Natural killer cell (primary cell): Measurements from ENCODE around the gene THSD7B. TPM values are rescaled to one million over a fixed set of nuclear protein-coding genes. Genes with fewer than 3 reads are reported as not detected.
"Not testable (repeated sequence)": the region's sequence is repeated elsewhere in the genome, so short reads cannot be mapped to it uniquely, and the experiment has no call there.

Experiments
- ATAC-seq, 3 donors: fragments of 150-1000 bp in 2 of 3; fragments of 200-7000 bp in 1 of 3; cut with Tn5 transposase; 1 replicate in 1 of 3; 2 replicates in 2 of 3; pipeline ENCODE4 v1.10.0; 2021; ENCODE audit warnings: mild to moderate bottlenecking in 2 of 3, moderate library complexity in 2 of 3
- DNase-seq, 2 donors: peaks; one replicate each; pipeline versions ENCODE4 v3.0.0 to v3.0.0-alpha.2; 2013 to 2021; ENCODE audit warnings: mixed read lengths in 1 of 2
- H3K27ac ChIP-seq: one replicate; pipeline ENCODE4 v1.5.1; 2013; ENCODE audit warnings: mild to moderate bottlenecking, low read length
- H3K27me3 ChIP-seq: one replicate; pipeline ENCODE4 v1.6.1; 2013; ENCODE audit warnings: low read length; ENCODE audit not compliant: control insufficient read depth, insufficient read depth
- H3K36me3 ChIP-seq: one replicate; pipeline ENCODE4 v1.6.1; 2013; ENCODE audit warnings: low read length; ENCODE audit not compliant: control insufficient read depth, insufficient read depth
- H3K4me1 ChIP-seq: one replicate; pipeline ENCODE4 v1.6.1; 2013; ENCODE audit warnings: low read length; ENCODE audit not compliant: control insufficient read depth, insufficient read depth
- H3K4me3 ChIP-seq: one replicate; pipeline ENCODE4 v1.5.1; 2013; ENCODE audit warnings: low read length
- H3K9me3 ChIP-seq: one replicate; pipeline ENCODE4 v1.6.1; 2013; ENCODE audit warnings: low read length; ENCODE audit not compliant: control insufficient read depth, insufficient read depth
- H3K27ac Mint-ChIP-seq, 2 donors: one replicate each; pipeline ENCODE4 v1.8.0; 2022; ENCODE audit warnings: mild to moderate bottlenecking in 2 of 2, mixed read lengths in 2 of 2, moderate library complexity in 1 of 2
- H3K27me3 Mint-ChIP-seq, 2 donors: one replicate each; pipeline ENCODE4 v1.8.0; 2022; ENCODE audit warnings: low read depth in 2 of 2, mixed read lengths in 2 of 2
- H3K36me3 Mint-ChIP-seq: one replicate; pipeline ENCODE4 v1.8.0; 2022; ENCODE audit warnings: mixed read lengths
- H3K4me1 Mint-ChIP-seq, 2 donors: one replicate each; pipeline ENCODE4 v1.8.0; 2022; ENCODE audit warnings: mixed read lengths in 2 of 2
- H3K4me3 Mint-ChIP-seq: one replicate; pipeline ENCODE4 v1.8.0; 2022; ENCODE audit warnings: mild to moderate bottlenecking, moderate library complexity, mixed read lengths
- H3K9me3 Mint-ChIP-seq, 2 donors: one replicate each; pipeline ENCODE4 v1.8.0; 2022; ENCODE audit warnings: mixed read lengths in 2 of 2
- WGBS: methylation state at CpG from one replicate; pipeline ENCODE4 v1.1.7; 2013; ENCODE audit warnings: missing lambda C conversion rate; ENCODE audit not compliant: insufficient coverage; 5-methylcytosine and 5-hydroxymethylcytosine counted together
- intact Hi-C: fragments of 100-400 bp; cut with micrococcal nuclease; formaldehyde crosslinking; loops from one replicate; pipeline ENCODE4 v1.14.2; 2022
- total RNA-seq, 4 donors: library from RNA; stranded (reverse); fragments of 120-200 nt in 1 of 4; gene quantifications; one replicate each; pipeline versions ENCODE4 v1.2.3 to v1.2.4, GENCODE V29; 2013 to 2022
- TF ChIP-seq, protein P1 (sequence below): fragments of 200-600 bp; IDR thresholded peaks from one replicate; pipeline ENCODE4 v1.8.0; 2022; ENCODE audit warnings: antibody characterized with exemption

The THSD7B gene
- total RNA-seq, 3 donors from 2014 or later (not counting 1 experiment from before 2014, with no cell fraction given), result not detected

- Mint-ChIP-seq H3K4me1 (no peaks in the 10 kb centered on the region), H3K4me3 (no peak overlapping the region), H3K9me3 (peaks cover 2 to 9% of the 10 kb centered on the region in 2 donors), H3K27me3 (no peaks in the 10 kb centered on the region), H3K27ac (no peak overlapping the region), H3K36me3 (no peaks in the 10 kb centered on the region)
- H3K27ac ChIP-seq, result no peak overlapping the region
- H3K4me1 ChIP-seq, result no peaks in the 10 kb centered on the region
- DNase-seq, result no peak
- WGBS, result 25% methylated on average over 1 of the region's 1 CpG
- intact Hi-C loops, result no loop called here
- no peak for ATAC-seq
- no peak overlapping the region for H3K4me3 ChIP-seq
- TF ChIP-seq, protein P1, sequence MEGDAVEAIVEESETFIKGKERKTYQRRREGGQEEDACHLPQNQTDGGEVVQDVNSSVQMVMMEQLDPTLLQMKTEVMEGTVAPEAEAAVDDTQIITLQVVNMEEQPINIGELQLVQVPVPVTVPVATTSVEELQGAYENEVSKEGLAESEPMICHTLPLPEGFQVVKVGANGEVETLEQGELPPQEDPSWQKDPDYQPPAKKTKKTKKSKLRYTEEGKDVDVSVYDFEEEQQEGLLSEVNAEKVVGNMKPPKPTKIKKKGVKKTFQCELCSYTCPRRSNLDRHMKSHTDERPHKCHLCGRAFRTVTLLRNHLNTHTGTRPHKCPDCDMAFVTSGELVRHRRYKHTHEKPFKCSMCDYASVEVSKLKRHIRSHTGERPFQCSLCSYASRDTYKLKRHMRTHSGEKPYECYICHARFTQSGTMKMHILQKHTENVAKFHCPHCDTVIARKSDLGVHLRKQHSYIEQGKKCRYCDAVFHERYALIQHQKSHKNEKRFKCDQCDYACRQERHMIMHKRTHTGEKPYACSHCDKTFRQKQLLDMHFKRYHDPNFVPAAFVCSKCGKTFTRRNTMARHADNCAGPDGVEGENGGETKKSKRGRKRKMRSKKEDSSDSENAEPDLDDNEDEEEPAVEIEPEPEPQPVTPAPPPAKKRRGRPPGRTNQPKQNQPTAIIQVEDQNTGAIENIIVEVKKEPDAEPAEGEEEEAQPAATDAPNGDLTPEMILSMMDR, result no peak
- H3K9me3 ChIP-seq, result no peaks in the 10 kb centered on the region
- H3K27me3 ChIP-seq, result no peaks in the 10 kb centered on the region
- H3K36me3 ChIP-seq, result no peaks in the 10 kb centered on the region
These were observed 556.2 kb downstream of the THSD7B start for GRCh38 chr2:137321566-137321965.

DNA sequence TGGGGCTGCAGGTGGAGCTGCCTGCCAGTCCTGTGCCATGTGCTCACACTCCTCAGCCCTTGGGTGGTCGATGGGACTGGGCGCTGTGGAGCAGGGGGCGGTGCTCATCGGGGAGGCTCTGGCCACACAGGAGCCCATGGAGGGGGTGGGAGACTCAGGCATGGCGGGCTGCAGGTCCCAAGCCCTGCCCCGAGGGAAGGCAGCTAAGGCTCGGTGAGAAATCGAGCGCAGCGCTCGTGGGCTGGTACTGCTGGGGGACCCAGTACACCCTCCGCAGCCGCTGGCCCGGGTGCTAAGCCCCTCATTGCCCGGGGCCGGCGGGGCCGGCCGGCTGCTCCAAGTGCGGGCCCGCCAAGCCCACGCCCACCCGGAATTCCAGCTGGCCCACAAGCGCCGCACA is 566.2 kb downstream of the THSD7B start:
- H3K4me3 ChIP-seq, H3K27me3 Mint-ChIP-seq, H3K4me1 Mint-ChIP-seq, H3K4me1 ChIP-seq, H3K27me3 ChIP-seq, H3K27ac Mint-ChIP-seq, ATAC-seq, H3K36me3 ChIP-seq, H3K27ac ChIP-seq, DNase-seq, intact Hi-C loops, H3K4me3 Mint-ChIP-seq, H3K9me3 ChIP-seq: not testable (repeated sequence)
- 94% methylated on average over 23 of the region's 25 CpGs for WGBS
- H3K9me3 Mint-ChIP-seq, result peaks cover 13 to 19% of the 10 kb centered on the region in 2 donors
- H3K36me3 Mint-ChIP-seq, result peaks cover 11% of the 10 kb centered on the region

GRCh38 chr2:137333386-137334165 is 568.2 kb downstream of the THSD7B start:
- TF ChIP-seq, protein P1, result no peak
- ATAC-seq (no peak), DNase-seq (no peak)
- no peak overlapping the region for H3K27ac Mint-ChIP-seq
- H3K27me3 Mint-ChIP-seq, result no peaks in the 10 kb centered on the region
- Histone ChIP-seq H3K4me3 (no peak overlapping the region), H3K36me3 (no peaks in the 10 kb centered on the region), H3K9me3 (peaks cover 3% of the 10 kb centered on the region), H3K4me1 (no peaks in the 10 kb centered on the region), H3K27me3 (no peaks in the 10 kb centered on the region), H3K27ac (no peak overlapping the region)
- H3K4me1 Mint-ChIP-seq, result no peaks in the 10 kb centered on the region
- 91% methylated on average over 2 of the region's 4 CpGs for WGBS
- intact Hi-C loops, result no loop called here
- H3K36me3 Mint-ChIP-seq, result peaks cover 11% of the 10 kb centered on the region
- peaks cover 13 to 15% of the 10 kb centered on the region in 2 donors for H3K9me3 Mint-ChIP-seq
- H3K4me3 Mint-ChIP-seq, result no peak overlapping the region

- Mint-ChIP-seq H3K4me3 (no peak overlapping the region), H3K4me1 (no peaks in the 10 kb centered on the region), H3K27me3 (no peaks in the 10 kb centered on the region), H3K36me3 (no peaks in the 10 kb centered on the region), H3K9me3 (peaks cover 13 to 19% of the 10 kb centered on the region in 2 donors), H3K27ac (no peak overlapping the region)
- Histone ChIP-seq H3K36me3 (no peaks in the 10 kb centered on the region), H3K9me3 (peaks cover 3% of the 10 kb centered on the region), H3K27me3 (no peaks in the 10 kb centered on the region), H3K4me3 (no peak overlapping the region), H3K4me1 (no peaks in the 10 kb centered on the region), H3K27ac (no peak overlapping the region)
- intact Hi-C loops, result no loop called here
- TF ChIP-seq, protein P1, result no peak
- no peak for ATAC-seq
- no peak for DNase-seq
- WGBS, result 88% methylated on average over 1 of the region's 2 CpGs
These were observed 570.7 kb downstream of the THSD7B start for GRCh38 chr2:137336067-137336466.
